HEK293 (cell line): ENCODE measurements around the gene CAMK2D.

Source experiments
- ATF2 ChIP-seq: fragments of 450-650 bp; formaldehyde crosslinking; IDR thresholded peaks from 2 replicates; pipeline ENCODE4 v1.5.1; 2016; ENCODE audit warnings: missing biosample characterization, missing genetic modification characterization, low read depth
- CTCF ChIP-seq: fragments of 450-650 bp; formaldehyde crosslinking; IDR thresholded peaks from 2 replicates; pipeline ENCODE4 v1.5.1; 2016; ENCODE audit warnings: missing biosample characterization, missing genetic modification characterization
- GLI2 ChIP-seq: fragments of 450-650 bp; formaldehyde crosslinking; IDR thresholded peaks from 2 replicates; pipeline ENCODE4; 2017; ENCODE audit warnings: missing biosample characterization, missing genetic modification characterization, low read depth, borderline replicate concordance
- GLI4 ChIP-seq: fragments of 450-650 bp; formaldehyde crosslinking; IDR thresholded peaks from 2 replicates; pipeline ENCODE4 v1.5.1; 2016; ENCODE audit warnings: missing biosample characterization, missing genetic modification characterization
- GLIS2 ChIP-seq: fragments of 450-650 bp; formaldehyde crosslinking; IDR thresholded peaks from 2 replicates; pipeline ENCODE4 v1.5.1; 2016; ENCODE audit warnings: missing biosample characterization, missing genetic modification characterization
- HOXA7 ChIP-seq: sonication (generic); formaldehyde crosslinking; IDR thresholded peaks from 2 replicates; pipeline ENCODE4 v1.8.1; 2022; ENCODE audit warnings: missing genetic modification reagents, borderline replicate concordance
- REPIN1 ChIP-seq: fragments of 450-650 bp; formaldehyde crosslinking; IDR thresholded peaks from 2 replicates; pipeline ENCODE4 v1.5.1; 2017; ENCODE audit warnings: missing biosample characterization, missing genetic modification characterization, low read depth
- SCRT2 ChIP-seq: fragments of 450-650 bp; formaldehyde crosslinking; IDR thresholded peaks from 2 replicates; pipeline ENCODE4 v1.5.1; 2016; ENCODE audit warnings: missing biosample characterization, missing genetic modification characterization
- SP2 ChIP-seq: fragments of 450-650 bp; formaldehyde crosslinking; IDR thresholded peaks from 2 replicates; pipeline ENCODE4 v1.5.1; 2016; ENCODE audit warnings: missing biosample characterization, missing genetic modification characterization
- SP7 ChIP-seq: fragments of 450-650 bp; formaldehyde crosslinking; IDR thresholded peaks from 2 replicates; pipeline ENCODE4 v1.5.1; 2016; ENCODE audit warnings: missing biosample characterization, missing genetic modification characterization
- ZBTB7A ChIP-seq: fragments of 450-650 bp; formaldehyde crosslinking; IDR thresholded peaks from 2 replicates; pipeline ENCODE4 v1.5.1; 2016; ENCODE audit warnings: low read depth, missing biosample characterization, missing genetic modification characterization
- ZNF18 ChIP-seq: fragments of 450-650 bp; formaldehyde crosslinking; IDR thresholded peaks from 2 replicates; pipeline ENCODE4 v1.5.1; 2016; ENCODE audit warnings: missing biosample characterization, missing genetic modification characterization
- ZNF2 ChIP-seq: fragments of 450-650 bp; formaldehyde crosslinking; IDR thresholded peaks from 2 replicates; pipeline ENCODE4 v1.5.1; 2016; ENCODE audit warnings: missing biosample characterization, missing genetic modification characterization
- ZNF211 ChIP-seq: fragments of 450-650 bp; formaldehyde crosslinking; IDR thresholded peaks from 2 replicates; pipeline ENCODE4 v1.5.1; 2016; ENCODE audit warnings: low read depth, missing biosample characterization, missing genetic modification characterization
- ZNF302 ChIP-seq: fragments of 450-650 bp; formaldehyde crosslinking; IDR thresholded peaks from 2 replicates; pipeline ENCODE4 v1.5.1; 2016; ENCODE audit warnings: missing biosample characterization, missing genetic modification characterization, low read depth
- ZNF335 ChIP-seq: fragments of 450-650 bp; formaldehyde crosslinking; conservative IDR thresholded peaks from 2 replicates; pipeline ENCODE4 v1.5.1; 2016; ENCODE audit warnings: missing biosample characterization, missing genetic modification characterization
- ZNF341 ChIP-seq: fragments of 450-650 bp; formaldehyde crosslinking; IDR thresholded peaks from 2 replicates; pipeline ENCODE4; 2016; ENCODE audit warnings: low read depth, missing biosample characterization, missing genetic modification characterization
- ZNF394 ChIP-seq: fragments of 450-650 bp; formaldehyde crosslinking; IDR thresholded peaks from 2 replicates; pipeline ENCODE4 v1.5.1; 2016; ENCODE audit warnings: missing biosample characterization, missing genetic modification characterization, mild to moderate bottlenecking, moderate library complexity, borderline replicate concordance
- ZNF416 ChIP-seq: fragments of 450-650 bp; formaldehyde crosslinking; IDR thresholded peaks from 2 replicates; pipeline ENCODE4 v1.5.1; 2016; ENCODE audit warnings: missing biosample characterization, missing genetic modification characterization
- ZNF513 ChIP-seq: fragments of 450-650 bp; IDR thresholded peaks from 2 replicates; pipeline ENCODE4 v1.5.1; 2018; ENCODE audit warnings: missing biosample characterization, missing genetic modification characterization
- ZNF514 ChIP-seq: fragments of 450-650 bp; formaldehyde crosslinking; IDR thresholded peaks from 2 replicates; pipeline ENCODE4 v1.5.1; 2016; ENCODE audit warnings: missing biosample characterization, missing genetic modification characterization
- ZNF555 ChIP-seq: fragments of 450-650 bp; formaldehyde crosslinking; conservative IDR thresholded peaks from 2 replicates; pipeline ENCODE4 v1.5.1; 2017; ENCODE audit warnings: missing biosample characterization, mild to moderate bottlenecking, missing genetic modification characterization, inconsistent platforms
- ZNF626 ChIP-seq: fragments of 450-650 bp; sonication (Bioruptor Pico); formaldehyde crosslinking; IDR thresholded peaks from 2 replicates; pipeline ENCODE4 v1.5.1; 2018; ENCODE audit warnings: missing biosample characterization, missing genetic modification characterization, inconsistent platforms
- ZNF639 ChIP-seq: fragments of 450-650 bp; formaldehyde crosslinking; IDR thresholded peaks from 2 replicates; pipeline ENCODE4 v1.5.1; 2016; ENCODE audit warnings: missing biosample characterization, missing genetic modification characterization
- ZNF645 ChIP-seq: fragments of 450-650 bp; formaldehyde crosslinking; IDR thresholded peaks from 2 replicates; pipeline ENCODE4; 2016; ENCODE audit warnings: missing biosample characterization, missing genetic modification characterization
- ZNF791 ChIP-seq: fragments of 450-650 bp; formaldehyde crosslinking; IDR thresholded peaks from 2 replicates; pipeline ENCODE4 v1.5.1; 2016; ENCODE audit warnings: missing biosample characterization, missing genetic modification characterization
- ZSCAN4 ChIP-seq: fragments of 450-650 bp; formaldehyde crosslinking; IDR thresholded peaks from 2 replicates; pipeline ENCODE4 v1.5.1; 2017; ENCODE audit warnings: missing biosample characterization, missing genetic modification characterization
- ZSCAN5A ChIP-seq: fragments of 450-650 bp; formaldehyde crosslinking; IDR thresholded peaks from 2 replicates; pipeline ENCODE4 v1.5.1; 2016; ENCODE audit warnings: missing biosample characterization, missing genetic modification characterization

The CAMK2D gene

GRCh38 chr4:113762186-113763028, 869 bp upstream of the CAMK2D start (continued):
- TF ChIP-seq ZNF2 (tag by site-specific recombination) (no peak; the same call in 1 of the 2 replicates), ZNF645 (tag by site-specific recombination) (no peak), ZBTB7A (no peak), ZNF394 (no peak), ZNF416 (tag by site-specific recombination) (no peak), CTCF (tag by site-specific recombination) (no peak), ZNF626 (no peak), ZSCAN4 (tag by site-specific recombination) (no peak), ZNF514 (no peak), REPIN1 (tag by site-specific recombination) (no peak), ZNF639 (tag by site-specific recombination) (peak; percentile 60; the same call in 1 of the 2 replicates), SP2 (tag by site-specific recombination) (peak; percentile 35), ZNF335 (peak; percentile 37), ATF2 (tag by site-specific recombination) (peak; percentile 99), ZSCAN5A (tag by site-specific recombination) (no peak), GLI4 (tag by site-specific recombination) (no peak), ZNF211 (tag by site-specific recombination) (no peak), ZNF341 (tag by site-specific recombination) (peak; percentile 90), SP7 (tag by site-specific recombination) (peak; percentile 23; the same call in 1 of the 2 replicates), ZNF791 (tag by site-specific recombination) (no peak), GLIS2 (tag by site-specific recombination) (peak; percentile 65), ZNF302 (tag by site-specific recombination) (no peak), SCRT2 (tag by site-specific recombination) (no peak), HOXA7 (CRISPR knock-in tag) (no peak), ZNF555 (tag by site-specific recombination) (no peak), GLI2 (tag by site-specific recombination) (no peak), ZNF18 (no peak), ZNF513 (tag by site-specific recombination) (no peak)
